HG03066 (cell line): ENCODE measurements around the gene LSM8.
"Not testable (repeated sequence)": the region's sequence is repeated elsewhere in the genome, so short reads cannot be mapped to it uniquely, and the experiment has no call there.

Source experiments
- ATAC-seq: cut with Tn5 transposase; IDR thresholded peaks from one replicate; pipeline ENCODE4 v1.9.1; 2021; ENCODE audit warnings: low read depth; ENCODE audit not compliant: unreplicated experiment

LSM8 gene

DNA sequence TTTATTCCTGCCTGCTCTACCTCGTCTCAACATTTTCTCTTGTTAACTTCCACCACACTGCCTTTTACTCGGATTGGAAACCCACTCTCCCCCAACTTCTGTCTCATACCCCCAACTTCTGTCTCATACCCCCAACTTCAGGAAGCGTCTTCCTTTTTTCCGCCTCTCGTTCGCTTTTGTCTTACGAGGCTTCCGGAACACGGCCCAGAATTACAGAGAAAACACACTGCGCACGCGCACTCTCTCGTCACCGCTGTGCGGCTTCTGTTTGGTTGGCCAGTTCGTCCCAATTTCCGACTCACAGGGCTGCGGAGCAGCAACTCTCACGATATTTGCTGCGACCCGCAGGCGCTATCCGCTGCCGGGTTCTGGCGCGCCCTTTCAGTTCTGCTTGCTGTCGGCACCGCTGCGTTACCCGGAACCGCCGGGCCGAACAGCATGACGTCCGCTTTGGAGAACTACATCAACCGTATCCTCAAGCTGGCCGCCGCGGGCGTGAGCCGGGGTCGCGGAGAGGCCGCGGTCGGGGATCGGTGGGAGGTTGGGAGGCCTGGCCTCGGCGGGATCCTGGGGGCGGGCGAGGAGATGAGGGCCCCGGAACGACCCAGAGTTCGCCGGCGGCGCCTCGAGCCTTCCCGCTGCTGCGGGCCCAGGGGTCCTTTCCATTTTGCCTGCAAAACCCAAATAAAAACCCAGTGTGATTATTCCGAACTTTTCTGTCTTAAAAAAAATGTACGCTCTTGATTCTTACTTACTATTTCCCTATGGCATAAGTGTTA is at the start of gene LSM8:
TSS of gene LSM8 (plus strand) at position 379 of the 779 bp plus-strand sequence. CDS start at position 439, 60 bp downstream.
- ATAC-seq: peak; percentile 96

DNA sequence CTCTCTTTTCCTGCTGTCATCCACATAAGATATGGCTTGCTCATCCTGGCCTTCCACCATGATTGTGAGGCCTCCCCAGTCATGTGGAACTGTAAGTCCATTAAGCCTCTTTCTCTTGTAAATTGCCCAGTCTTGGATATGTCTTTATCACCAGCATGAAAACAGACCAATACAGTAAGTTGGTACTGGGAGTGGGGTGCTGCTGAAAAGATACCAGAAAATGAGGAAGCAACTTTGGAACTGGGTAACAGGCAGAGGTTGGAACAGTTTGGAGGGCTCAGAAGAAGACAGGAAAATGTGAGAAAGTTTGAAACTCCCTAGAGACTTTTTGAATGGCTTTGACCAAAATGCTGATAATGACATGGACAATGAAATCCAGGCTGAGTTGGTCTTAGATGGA is 49.5 kb upstream of the LSM8 start:
- ATAC-seq: not testable (repeated sequence)

DNA sequence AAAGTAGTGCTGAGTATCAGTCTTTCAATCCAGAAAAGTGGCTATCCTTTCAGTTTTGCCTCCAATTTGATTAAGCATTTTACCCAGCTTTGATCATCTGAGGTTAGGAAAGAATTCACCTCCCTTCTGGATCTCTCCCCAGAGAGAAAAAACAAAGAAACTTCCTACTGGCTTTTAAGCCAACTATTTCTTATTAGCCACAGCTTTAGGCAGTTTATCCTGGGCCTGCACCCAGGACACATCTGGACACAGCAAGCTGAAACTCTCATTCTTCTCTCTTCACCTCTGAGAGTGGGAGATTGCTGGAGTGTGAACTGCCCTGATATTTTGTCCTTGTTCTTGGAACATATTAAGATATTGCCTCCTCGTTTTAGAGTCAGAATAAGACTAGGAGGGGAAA is 43.5 kb upstream of the LSM8 start:
- ATAC-seq: no peak

DNA sequence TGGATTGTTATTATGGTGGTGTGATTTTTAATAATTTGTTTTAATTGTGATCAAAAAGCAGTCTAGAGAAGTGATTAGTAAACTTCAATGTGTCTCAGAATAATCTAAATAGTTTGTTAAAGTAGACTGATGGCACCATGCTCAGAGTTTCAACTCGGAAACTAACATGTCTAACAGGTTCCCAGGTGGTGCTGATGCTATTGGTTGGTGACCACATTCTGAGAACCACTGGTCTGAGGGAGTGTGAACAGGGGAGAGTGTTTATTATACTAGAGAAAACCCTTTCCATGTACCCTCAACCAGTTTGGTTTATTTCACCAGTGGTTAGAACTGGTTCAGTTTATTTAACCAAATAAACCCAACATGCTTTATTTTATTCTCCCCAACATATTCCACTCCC is 42.0 kb upstream of the LSM8 start:
- ATAC-seq: no peak

DNA sequence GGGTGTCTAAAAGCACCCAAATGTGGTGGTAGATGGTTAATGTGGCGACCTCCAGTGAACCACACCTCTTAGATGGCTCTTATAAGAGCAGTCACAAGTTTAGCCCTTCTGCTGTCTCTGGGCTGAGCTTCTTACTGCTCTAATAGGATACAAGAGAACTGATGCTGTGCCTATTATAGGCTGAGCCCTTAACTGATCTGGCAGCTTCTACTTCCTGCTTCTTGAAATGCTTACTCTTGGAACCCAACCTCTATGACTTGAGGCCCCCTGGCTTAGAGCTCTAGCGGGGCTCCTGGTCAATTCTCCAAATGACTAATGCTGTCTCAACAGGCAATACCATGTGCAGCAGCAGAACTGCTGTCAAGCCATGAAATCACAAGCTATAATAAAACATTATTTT is 35.0 kb upstream of the LSM8 start:
- ATAC-seq: no peak

DNA sequence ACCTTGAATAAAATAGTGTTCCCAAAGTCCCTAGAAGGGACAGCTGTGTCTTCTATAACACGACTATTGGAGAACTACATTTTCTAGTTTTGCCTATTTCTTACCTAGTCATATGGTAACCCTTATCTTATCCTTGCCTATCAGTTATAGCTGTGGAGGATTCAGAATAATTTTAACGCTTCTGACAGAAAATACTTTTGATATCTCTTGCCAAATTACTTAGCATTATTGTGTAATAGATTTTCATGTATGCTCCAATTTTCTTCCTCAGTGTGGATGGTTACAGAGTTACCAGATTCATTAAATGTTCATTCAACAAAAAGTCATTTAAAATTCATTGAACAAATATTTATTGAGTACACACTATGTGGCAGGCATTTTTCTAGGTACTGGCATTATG is 34.6 kb upstream of the LSM8 start:
- no peak for ATAC-seq

DNA sequence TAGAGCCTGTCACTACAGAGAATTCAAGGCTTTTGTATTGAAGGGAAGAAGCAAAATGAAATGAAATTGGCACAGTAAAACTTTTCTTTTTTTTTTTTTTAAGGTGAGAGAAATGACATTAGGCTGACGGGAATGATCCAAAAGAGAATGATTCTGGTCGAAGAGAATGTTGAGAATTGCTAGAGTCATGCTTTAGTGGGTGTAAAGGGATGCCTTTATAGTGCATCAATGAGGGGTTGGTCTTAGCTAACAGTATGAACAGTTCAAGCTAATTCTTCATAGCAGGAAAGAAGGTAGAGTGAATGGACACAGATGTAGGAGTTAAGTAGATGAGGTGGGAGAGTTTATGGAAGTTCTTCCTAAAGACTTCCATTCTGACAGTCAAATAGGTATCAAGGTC is 32.3 kb upstream of the LSM8 start:
- ATAC-seq: no peak

DNA sequence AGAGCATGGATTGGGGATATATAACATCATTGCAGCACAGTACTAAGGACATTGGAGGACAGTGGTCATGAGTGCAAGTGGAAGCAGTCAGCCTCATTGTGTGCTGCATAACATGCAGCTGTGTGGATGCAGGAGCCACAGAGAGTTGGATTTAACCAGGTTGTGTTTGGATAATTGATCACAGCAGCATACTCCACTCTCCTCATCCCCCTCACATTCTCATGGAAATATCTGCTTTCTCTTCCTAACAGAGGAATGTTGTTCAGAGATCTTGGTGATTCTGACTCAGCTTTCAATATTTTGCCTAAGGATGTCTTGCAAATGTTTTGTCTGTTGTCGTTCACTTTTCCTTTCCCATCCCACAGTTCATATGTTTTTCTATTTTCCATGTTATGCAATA is 31.8 kb upstream of the LSM8 start:
- ATAC-seq: no peak

DNA sequence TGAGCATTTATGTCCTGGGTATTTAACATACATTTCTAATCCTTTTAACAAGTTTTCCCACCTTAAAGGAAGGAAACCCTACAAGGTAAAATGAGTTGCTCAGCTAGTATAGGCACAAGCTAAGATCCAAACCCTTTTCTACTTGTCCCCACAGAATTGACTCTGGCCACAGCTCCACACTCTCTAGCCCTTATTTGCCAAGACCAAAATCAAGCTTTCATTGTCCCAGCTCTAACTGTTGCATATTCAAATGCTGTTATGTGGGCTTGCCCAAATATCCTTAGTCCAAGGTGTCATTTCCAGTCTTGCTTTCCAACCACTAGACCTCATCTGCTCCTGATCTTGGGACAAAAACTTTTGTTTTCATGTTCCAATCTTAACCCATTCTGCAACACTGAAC is 31.3 kb upstream of the LSM8 start:
- ATAC-seq: no peak

DNA sequence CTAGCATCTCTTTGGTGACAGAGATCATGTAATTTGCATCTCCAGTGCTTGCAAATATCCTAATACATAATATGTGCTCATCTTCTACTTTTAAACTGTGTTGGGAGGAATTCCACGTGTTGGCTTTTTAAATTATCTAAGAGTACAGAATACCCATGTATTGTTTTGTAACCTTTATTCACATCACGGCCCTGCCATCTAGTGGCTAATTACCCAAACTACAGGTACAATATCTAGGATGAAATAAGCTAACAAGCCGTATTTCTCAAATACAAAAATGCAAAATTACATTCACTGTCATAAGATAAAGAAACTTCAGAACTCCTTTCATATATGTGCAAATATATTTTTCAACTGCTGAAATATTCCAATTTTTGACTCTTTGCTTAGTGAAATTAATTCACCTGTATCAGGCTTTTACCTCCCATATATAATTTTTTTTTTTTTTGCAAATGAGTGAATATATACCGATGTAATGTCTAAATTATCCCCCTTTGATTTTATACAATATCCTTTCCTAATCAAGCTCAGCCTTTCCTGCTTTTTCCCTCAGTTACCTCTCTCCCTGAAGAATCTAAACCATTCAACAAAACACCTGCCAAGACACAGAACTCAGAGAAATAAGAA is 30.3 kb upstream of the LSM8 start:
- peak; percentile 63 for ATAC-seq

DNA sequence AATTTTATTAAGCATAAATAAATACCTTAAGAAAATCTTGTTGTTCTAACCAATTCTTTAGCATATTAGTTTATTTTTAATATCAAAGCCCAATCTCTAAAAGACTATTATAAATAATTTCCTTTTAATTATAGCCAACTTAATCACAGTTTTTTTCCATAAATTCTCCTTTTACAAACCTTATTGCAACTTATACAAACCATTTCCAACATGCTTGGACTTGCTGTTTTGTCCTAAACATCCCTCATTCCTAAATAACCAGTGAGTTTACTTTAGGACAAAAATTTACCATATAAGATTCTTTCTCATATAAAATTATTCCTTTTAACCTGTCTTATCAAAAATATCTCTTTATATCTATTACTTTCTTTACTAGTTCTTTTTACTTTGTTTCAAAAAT is 25.2 kb upstream of the LSM8 start:
- ATAC-seq: no peak

DNA sequence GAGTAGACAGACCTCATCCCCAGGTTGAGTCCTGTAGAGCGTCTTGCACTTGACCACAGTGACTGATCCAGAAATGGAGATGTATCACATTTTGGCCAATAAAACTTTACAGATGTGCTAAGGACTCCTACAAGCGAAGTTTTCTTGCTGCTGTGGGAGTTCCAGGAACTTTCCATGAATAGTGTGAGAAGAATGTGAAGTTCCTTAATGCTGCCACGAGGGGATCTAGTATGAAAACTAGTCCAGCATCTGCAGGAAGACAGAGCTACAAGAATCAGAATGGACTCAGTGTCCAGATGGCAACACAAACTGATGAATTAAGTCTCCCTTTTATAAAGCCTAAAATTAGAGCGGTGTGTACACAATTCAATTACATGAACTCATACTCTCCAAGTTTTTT is 14.8 kb upstream of the LSM8 start:
- ATAC-seq: no peak

DNA sequence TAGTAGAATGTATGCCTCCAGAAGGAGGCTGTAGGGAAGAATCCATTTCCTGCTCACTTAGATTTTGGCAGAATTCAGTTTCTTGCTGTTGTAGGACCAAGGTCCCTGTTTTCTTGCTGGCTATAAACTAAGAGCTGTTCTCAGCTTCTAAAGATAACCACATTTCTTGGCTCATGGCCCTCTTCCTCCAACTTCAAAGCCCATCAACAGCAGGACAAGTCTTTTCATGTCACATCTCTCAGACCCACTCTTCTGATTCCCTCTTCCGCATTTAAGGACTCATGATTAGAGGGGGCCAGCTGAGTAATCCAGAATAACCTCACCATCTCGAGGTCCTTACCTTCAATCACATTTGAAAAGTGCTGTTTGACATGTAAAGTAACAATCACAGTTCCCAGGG is 8.2 kb upstream of the LSM8 start:
- no peak for ATAC-seq

DNA sequence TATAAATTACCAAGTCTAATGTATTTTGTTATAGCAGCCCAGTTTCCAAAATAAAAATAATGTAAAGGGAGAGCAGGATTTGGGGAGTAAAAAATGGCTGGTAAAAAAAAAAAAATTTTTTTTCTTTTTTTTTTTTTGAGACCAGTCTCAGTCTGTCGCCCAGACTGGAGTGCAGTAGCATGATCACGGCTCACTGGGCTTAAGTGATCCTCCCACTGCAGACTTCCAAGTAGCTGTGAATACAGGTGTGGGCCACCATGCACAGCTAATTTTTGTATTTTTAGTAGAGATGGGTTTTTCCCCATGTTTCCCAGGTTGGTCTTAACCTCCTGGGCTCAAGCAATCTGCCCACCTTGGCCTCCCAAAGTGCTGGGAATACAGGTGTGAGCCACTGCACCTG is 4.8 kb upstream of the LSM8 start:
- ATAC-seq: no peak

DNA sequence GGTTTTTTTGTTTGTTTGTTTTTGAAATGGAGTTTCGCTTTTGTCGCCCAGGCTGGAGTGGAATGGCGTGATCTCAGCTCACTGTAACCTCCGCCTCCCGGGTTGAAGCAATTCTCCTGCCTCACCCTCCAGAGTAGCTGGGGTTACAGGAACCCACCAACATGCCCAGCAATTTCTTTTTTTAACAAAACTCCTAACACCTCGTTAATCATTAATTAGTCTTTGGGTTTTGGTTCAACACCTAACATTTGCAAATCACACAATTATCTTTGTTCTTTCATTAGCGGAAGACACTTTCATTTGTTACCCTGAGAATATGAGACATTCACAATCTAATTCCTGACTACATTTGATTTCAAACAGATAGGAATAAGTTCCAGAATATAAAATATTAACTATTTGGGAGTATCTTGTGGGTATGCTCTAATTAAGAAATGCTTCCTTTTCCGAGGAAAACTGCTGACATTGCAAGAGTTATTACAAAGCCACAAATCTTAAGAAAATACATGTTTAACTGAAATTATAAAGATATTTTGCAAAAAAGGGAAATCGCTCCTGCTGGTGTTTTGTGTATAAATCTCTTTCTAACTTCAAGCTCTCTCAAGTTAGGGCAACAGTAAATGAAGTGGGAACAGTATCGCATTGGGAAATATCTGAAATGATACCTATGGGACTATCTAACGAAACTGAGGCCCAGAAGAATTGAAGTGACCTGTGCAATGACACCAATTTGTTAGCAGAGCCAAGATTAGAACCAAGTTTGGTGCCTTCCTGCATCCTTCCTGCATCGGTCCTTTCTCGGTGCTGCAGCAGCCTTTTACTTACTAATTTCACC is 1.2 kb upstream of the LSM8 start:
- no peak for ATAC-seq

DNA sequence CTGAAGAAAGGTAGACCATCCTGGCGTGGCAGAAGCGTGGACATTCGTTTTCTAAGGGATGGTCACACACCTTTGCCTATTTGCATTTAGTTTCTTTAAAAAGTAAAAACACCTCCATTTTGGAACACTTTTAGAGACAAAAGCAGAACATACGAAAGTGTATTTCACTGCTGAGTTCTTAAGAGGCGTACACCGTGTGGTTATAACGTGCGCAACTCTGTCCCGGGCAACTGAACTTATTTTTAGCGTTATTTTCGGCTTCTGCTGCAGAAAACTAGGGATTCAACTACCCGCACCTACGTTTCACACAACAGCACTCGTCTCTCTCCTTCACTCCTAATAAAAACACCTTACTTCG is 557 bp upstream of the LSM8 start:
- peak; percentile 1 for ATAC-seq

DNA sequence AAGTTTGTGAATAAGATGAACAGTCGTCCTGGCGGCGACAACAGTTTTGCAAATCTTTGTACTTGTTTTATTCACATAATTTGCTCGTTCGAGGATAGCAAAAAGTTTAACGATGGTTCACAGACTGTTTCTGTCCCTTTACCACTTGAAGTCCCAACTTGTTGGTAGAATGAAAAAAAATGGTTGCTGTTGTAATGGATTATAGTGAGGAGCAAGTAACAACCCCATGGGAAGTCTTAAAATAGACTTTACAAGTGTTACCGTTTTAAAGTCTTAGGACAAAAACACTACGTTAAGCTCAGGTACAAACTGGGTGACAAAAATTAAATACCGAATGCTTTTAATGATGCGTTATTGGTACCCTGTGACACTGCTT is 589 bp downstream of the LSM8 start:
- ATAC-seq: no peak

DNA sequence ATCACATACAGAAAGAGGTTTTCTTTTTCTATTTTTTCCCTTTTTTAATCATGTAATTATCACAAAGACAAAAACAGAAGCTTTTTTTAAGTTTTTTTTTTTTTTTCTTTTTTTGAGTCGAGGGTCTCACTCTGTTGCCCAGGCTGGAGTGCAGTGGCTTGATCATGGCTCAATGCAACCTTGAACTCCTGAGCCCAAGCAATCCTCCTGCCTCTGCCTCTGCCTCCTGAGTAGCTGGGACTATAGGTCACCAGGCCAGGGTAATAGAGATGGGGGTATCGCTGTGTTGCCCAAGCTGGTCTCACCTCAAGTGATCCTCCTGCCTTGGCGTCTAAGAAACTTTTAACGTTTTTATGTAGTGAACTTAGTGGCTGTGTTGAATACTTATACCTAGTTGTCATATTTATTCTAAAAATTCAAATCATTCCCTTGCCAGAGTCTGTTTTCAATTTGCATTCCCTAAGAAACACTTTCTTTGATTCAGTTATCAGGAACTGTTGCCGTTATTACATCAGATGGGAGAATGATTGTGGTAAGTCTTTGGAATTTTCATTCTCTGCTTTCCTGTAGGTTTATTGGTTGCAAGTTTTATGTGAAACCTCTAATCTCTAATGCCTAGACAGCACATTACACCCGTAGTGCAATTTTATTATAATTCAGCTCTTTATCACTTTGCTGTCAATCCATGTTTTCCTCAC is 1.3 kb downstream of the LSM8 start:
- no peak for ATAC-seq

DNA sequence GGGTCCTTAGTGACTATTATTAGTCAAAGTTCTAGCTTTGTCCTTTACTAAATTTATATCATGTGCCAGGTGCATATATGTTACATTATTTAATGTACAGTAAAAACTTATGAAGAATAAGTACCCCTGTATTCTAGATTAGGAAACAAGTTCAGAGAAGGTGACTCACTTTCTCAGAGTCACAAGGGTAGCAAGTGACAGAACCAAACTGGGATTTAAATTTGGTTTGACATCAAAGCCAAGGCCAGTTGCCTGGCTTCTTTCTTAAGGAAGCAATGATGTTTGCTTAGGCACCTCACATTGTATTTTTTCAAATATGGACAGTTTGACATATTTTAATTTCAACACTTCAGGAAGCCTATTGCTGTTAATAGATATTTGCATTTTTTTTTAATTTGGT is 2.5 kb downstream of the LSM8 start:
- ATAC-seq: no peak

DNA sequence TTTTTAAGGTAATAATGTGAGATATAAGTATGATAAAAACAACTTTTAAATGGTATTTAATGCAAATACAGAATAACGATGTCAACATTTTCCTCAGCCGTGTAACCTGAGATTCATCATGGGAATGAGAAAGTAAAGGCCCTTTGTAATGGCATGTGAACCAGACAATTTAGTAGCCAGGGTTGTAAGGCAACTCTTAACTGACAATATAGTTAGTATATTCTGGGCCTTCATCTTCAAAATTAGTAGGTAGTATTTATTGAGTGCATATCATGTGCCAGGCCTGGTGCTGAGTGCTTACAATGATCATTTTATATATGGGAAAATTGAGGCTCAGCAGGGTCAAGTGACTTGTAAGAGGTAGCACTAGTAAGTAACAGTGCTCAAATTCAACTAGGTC is 10.6 kb downstream of the LSM8 start:
- no peak for ATAC-seq

DNA sequence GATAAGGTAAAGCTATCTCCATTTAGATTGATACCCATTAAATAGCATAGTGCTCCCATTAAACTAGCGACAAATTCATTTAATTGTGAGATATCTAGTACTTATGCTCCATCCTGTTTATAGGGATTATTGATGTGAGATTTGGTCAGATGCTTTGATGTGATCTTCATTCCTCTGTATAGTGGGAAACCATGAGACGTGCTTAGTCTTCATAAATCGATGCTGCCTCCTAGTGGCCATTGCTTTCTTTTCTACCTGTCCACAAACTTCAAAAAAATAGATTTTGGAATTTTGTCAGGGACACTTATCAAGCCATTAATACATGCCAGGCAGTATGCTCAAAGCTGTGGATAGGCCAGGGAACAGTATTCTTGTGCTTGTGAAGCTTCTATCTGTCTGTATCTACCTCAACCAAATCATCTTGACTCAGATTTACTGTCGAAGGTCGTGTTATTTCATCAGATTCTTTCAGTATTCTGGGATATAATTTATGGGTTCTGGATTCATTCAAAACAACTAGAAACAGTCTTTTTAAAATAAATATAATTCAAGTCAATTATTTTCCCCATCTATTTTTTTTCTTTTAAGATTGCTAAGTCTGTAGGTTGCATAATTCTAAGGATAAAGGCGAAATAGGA is 12.0 kb downstream of the LSM8 start:
- ATAC-seq: peak; percentile 77
